ENCODE results near the gene TGIF1.

- TF ChIP-seq CTCF (IDR thresholded peaks at IDR 0.05) = no peak
- no peak for TF ChIP-seq POLR2A (IDR thresholded peaks at IDR 0.05)
Measured at GRCh38 chr18:3425446-3425845, 24.5 kb upstream of the TGIF1 start.

All from lower leg skin (tissue), 3 donors.